K562 treated with DMSO at 1 percent for 24 hours (cell line): Measurements from ENCODE around the gene FZD2. TPM values are rescaled to one million over a fixed set of nuclear protein-coding genes. Genes with fewer than 3 reads are reported as not detected.

Source experiments
- total RNA-seq: library from RNA; unstranded; fragments of 300-600 nt; gene quantifications from 2 replicates; pipeline ENCODE4 v1.2.3, GENCODE V29; 2022; ENCODE audit warnings: low read depth; ENCODE audit not compliant: insufficient read depth

The FZD2 gene
- total RNA-seq = 16.1 and 18.5 TPM in 2 replicates

GRCh38 chr17:44556832-44557606 lies at the start of gene FZD2:
Gene FZD2, plus strand, starts transcription at chr17:44557484. Its CDS starts 205 bp downstream, at chr17:44557689.

Other genes with a start within 250 kb of the FZD2 start
- gene RUNDC3A, start 248.9 kb upstream of the FZD2 start, total RNA-seq = 0.30 TPM in 1 of 2 replicates, not detected in the other
- 246 and 286 TPM in 2 replicates for gene SLC25A39, start 232.7 kb upstream of the FZD2 start, total RNA-seq
- gene GRN, start 212.2 kb upstream of the FZD2 start, total RNA-seq = 421 and 465 TPM in 2 replicates
- gene FAM171A2, start 193.6 kb upstream of the FZD2 start, total RNA-seq = 22.7 and 24.8 TPM in 2 replicates
- gene ITGA2B, start 167.8 kb upstream of the FZD2 start, total RNA-seq = 4.7 and 5.3 TPM in 2 replicates
- gene GPATCH8, start 54.1 kb upstream of the FZD2 start, total RNA-seq = 16.9 and 18.5 TPM in 2 replicates
- gene MEIOC, start 99.0 kb downstream of the FZD2 start, total RNA-seq = not detected in 2 replicates
- 11.3 and 14.7 TPM in 2 replicates for gene CCDC43, start 132.3 kb downstream of the FZD2 start, total RNA-seq
- 21.9 and 26.6 TPM in 2 replicates for gene DBF4B, start 151.2 kb downstream of the FZD2 start, total RNA-seq
- 0.59 and 0.88 TPM in 2 replicates for gene ADAM11, start 201.5 kb downstream of the FZD2 start, total RNA-seq